HUES6 (cell line): Measurements from ENCODE around the gene RUSF1.
A peak's percentile ranks its signal among the peaks of the same experiment; 100 is the strongest.
"Not testable (repeated sequence)": the region's sequence is repeated elsewhere in the genome, so short reads cannot be mapped to it uniquely, and the experiment has no call there.

Experiments used
- H3K27ac ChIP-seq: 2 replicates; pipeline ENCODE4 v1.7.0; 2013; ENCODE audit warnings: low read depth, mild to moderate bottlenecking, low read length, inconsistent platforms
- H3K27me3 ChIP-seq: 2 replicates; pipeline ENCODE4 v1.6.1; 2013; ENCODE audit warnings: low read length; ENCODE audit not compliant: control insufficient read depth, insufficient read depth
- H3K36me3 ChIP-seq: 2 replicates; pipeline ENCODE4 v1.6.1; 2013; ENCODE audit warnings: low read length; ENCODE audit not compliant: control insufficient read depth, insufficient read depth
- H3K4me1 ChIP-seq: 2 replicates; pipeline ENCODE4 v1.6.1; 2013; ENCODE audit warnings: low read length; ENCODE audit not compliant: control insufficient read depth, insufficient read depth
- H3K4me3 ChIP-seq: 2 replicates; pipeline ENCODE4 v1.5.1; 2013; ENCODE audit warnings: low read depth, low read length
- H3K9ac ChIP-seq: one replicate; pipeline ENCODE4 v1.6.1; 2013; ENCODE audit warnings: mild to moderate bottlenecking, low read length
- H3K9me3 ChIP-seq: 2 replicates; pipeline ENCODE4 v1.6.1; 2013; ENCODE audit warnings: low read depth, low read length; ENCODE audit not compliant: control insufficient read depth, insufficient read depth

Gene RUSF1

DNA sequence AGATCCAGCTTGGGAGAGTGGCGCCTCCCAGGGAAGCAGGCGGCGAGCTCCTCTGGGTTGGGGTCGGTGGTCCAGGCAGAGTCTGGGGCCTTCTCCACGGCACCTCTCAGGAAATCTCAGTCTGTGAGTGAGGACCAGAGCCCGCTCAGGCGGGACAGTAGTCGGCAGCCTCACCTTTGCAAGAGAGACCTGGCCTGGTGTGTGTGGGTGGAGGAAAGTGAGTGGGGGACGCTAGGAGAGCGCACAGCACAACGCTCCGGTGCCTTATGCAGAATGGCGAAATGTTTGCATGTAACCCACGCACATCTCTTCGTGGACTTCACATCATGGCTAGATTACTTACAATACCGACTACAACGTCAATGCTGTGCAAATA is 21.7 kb upstream of the RUSF1 start:
- H3K9me3 ChIP-seq = no peaks in the 10 kb centered on the region
- peak overlapping the region; percentile 5 for H3K9ac ChIP-seq
- peaks cover 51% of the 10 kb centered on the region for H3K27me3 ChIP-seq
- H3K36me3 ChIP-seq = no peaks in the 10 kb centered on the region
- H3K4me1 ChIP-seq = peaks cover 25% of the 10 kb centered on the region
- H3K4me3 ChIP-seq = peak overlapping the region; percentile 64
- no peak overlapping the region for H3K27ac ChIP-seq

DNA sequence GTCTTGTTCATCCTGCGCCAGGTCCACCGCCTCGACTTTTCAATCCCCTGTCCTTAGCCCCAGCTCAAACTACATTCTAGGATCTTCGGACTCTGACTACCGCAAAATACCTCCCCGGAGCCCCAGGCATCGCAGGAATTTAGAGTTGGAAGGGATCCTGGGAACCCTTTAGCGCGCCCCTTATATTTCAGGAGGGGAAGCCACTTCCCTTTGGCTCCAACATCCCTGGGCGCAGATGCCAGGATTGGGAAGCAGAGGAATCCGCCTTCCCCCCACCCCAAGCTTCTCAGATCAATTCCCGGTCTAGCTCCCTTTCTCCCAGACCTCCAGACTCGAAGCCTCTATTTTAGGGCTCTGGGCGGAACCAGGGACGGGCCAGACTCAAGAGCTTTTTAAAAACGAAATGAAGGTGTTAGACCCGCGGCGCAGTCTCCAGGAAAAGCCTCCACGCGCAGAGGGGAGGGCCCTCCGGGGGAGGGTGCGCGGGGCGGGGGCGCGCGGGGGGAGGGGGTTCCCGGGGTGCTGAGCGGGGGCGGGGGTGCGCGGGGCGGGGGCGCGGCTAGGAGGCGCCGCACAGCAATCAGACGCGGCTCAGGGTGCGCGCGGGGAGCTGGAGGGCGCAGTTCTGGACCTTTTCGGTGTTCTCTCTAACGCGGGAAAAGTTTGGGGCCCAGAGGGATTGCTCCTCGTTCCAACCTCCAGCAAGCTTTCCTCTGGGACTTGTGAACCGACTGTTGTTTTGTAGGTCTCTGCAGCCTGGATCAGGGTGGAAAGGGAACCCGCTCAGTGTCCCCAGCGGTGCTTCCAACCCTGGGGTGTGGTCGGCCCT is 21.1 kb upstream of the RUSF1 start:
- peak overlapping the region; percentile 64 for H3K4me3 ChIP-seq

DNA sequence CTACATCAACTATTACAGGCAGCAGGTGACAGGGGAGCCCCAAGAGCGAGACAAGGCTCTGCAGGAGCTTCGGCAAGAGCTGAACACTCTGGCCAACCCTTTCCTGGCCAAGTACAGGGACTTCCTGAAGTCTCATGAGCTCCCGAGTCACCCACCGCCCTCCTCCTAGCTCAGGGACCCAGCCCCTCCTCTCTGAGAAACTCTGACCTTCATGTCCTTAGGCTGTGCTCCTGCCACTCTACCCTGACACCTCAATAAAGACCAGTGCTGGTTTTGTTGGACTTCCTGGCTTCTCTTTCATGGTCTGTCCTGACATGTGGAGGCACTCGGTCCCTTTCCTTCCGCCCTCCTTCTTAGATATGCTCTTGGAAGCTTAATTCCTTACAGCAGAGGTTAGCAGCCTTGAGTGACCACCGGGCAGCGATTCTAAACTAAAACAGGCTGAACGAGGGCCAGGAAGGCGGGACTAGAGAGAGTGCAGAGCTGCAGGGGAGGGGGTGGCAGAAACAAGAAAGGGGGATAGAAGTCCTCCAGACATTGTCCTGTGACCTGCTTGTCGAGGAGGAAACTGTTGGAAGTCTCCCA is 20.4 kb upstream of the RUSF1 start:
- Histone ChIP-seq H3K4me1 (peaks cover 25% of the 10 kb centered on the region), H3K9ac (no peak overlapping the region), H3K27ac (no peak overlapping the region), H3K9me3 (no peaks in the 10 kb centered on the region), H3K27me3 (peaks cover 51% of the 10 kb centered on the region), H3K4me3 (peak overlapping the region; percentile 64), H3K36me3 (no peaks in the 10 kb centered on the region)

More for the DNA sequence above, 21.1 kb upstream of the RUSF1 start:
- no peaks in the 10 kb centered on the region for H3K9me3 ChIP-seq
- H3K9ac ChIP-seq = peak overlapping the region; percentile 5
- peaks cover 51% of the 10 kb centered on the region for H3K27me3 ChIP-seq
- peaks cover 25% of the 10 kb centered on the region for H3K4me1 ChIP-seq
- no peak overlapping the region for H3K27ac ChIP-seq
- H3K36me3 ChIP-seq = no peaks in the 10 kb centered on the region

- peaks cover 51% of the 10 kb centered on the region for H3K27me3 ChIP-seq
- H3K9me3 ChIP-seq = no peaks in the 10 kb centered on the region
- H3K4me3 ChIP-seq = peak within 1 kb of the TSS; percentile 64
- no peaks in the 10 kb centered on the region for H3K36me3 ChIP-seq
- H3K27ac ChIP-seq = no peak within 1 kb of the TSS
- peaks cover 25% of the 10 kb centered on the region for H3K4me1 ChIP-seq
- peak within 1 kb of the TSS; percentile 8 for H3K9ac ChIP-seq
Measured at GRCh38 chr16:31527734-31528274, 19.6 kb upstream of the RUSF1 start, which contains the start of gene AHSP. AHSP (plus strand) TSS chr16:31527900; CDS start chr16:31528140, 240 bp downstream.

GRCh38 chr16:31525113-31525512 is 16.9 kb upstream of the RUSF1 start:
- Histone ChIP-seq H3K9me3 (no peaks in the 10 kb centered on the region), H3K36me3 (no peaks in the 10 kb centered on the region), H3K27ac (no peak overlapping the region), H3K27me3 (peaks cover 27% of the 10 kb centered on the region), H3K4me1 (peaks cover 24% of the 10 kb centered on the region), H3K4me3 (no peak overlapping the region), H3K9ac (no peak overlapping the region)

GRCh38 chr16:31523768-31524167 is 15.6 kb upstream of the RUSF1 start:
- Histone ChIP-seq H3K4me1 (peaks cover 14% of the 10 kb centered on the region), H3K27me3 (peaks cover 15% of the 10 kb centered on the region)
- H3K36me3 ChIP-seq, H3K9ac ChIP-seq, H3K4me3 ChIP-seq, H3K27ac ChIP-seq, H3K9me3 ChIP-seq: not testable (repeated sequence)

- Histone ChIP-seq H3K27me3 (no peaks in the 10 kb centered on the region; the same call in 1 of the 2 replicates), H3K4me3 (no peak overlapping the region), H3K4me1 (no peaks in the 10 kb centered on the region; the same call in 1 of the 2 replicates), H3K27ac (no peak overlapping the region), H3K36me3 (no peaks in the 10 kb centered on the region), H3K9ac (no peak overlapping the region), H3K9me3 (0 out of 2 replicates have a peak, but pooled peaks cover 4% of the 10 kb centered on the region)
Measured at GRCh38 chr16:31522071-31522470, 13.9 kb upstream of the RUSF1 start.

GRCh38 chr16:31521368-31521767 is 13.2 kb upstream of the RUSF1 start:
- Histone ChIP-seq H3K27ac (no peak overlapping the region), H3K27me3 (no peaks in the 10 kb centered on the region; the same call in 1 of the 2 replicates), H3K36me3 (no peaks in the 10 kb centered on the region), H3K9me3 (peaks cover 6% of the 10 kb centered on the region; the same call in 1 of the 2 replicates), H3K4me1 (no peaks in the 10 kb centered on the region; the same call in 1 of the 2 replicates), H3K4me3 (no peak overlapping the region), H3K9ac (no peak overlapping the region)

GRCh38 chr16:31519759-31520431 is 11.7 kb upstream of the RUSF1 start:
- H3K4me3 ChIP-seq = no peak overlapping the region
- H3K9me3 ChIP-seq = peaks cover 11% of the 10 kb centered on the region
- no peak overlapping the region for H3K9ac ChIP-seq
- no peak overlapping the region for H3K27ac ChIP-seq
- no peaks in the 10 kb centered on the region; the same call in 1 of the 2 replicates for H3K4me1 ChIP-seq
- H3K27me3 ChIP-seq = no peaks in the 10 kb centered on the region
- H3K36me3 ChIP-seq = no peaks in the 10 kb centered on the region

- Histone ChIP-seq H3K27me3 (no peaks in the 10 kb centered on the region), H3K9ac (no peak overlapping the region), H3K36me3 (no peaks in the 10 kb centered on the region), H3K27ac (no peak overlapping the region), H3K4me3 (no peak overlapping the region), H3K9me3 (peaks cover 11% of the 10 kb centered on the region), H3K4me1 (no peaks in the 10 kb centered on the region; the same call in 1 of the 2 replicates)
Measured at GRCh38 chr16:31517800-31518402, 9.7 kb upstream of the RUSF1 start.
